HEK293 (cell line): ENCODE measurements around the gene MRNIP.

ENCODE experiments used
- CTCF ChIA-PET: fragments of 350-600 bp; formaldehyde crosslinking; extraction: SDS; loops from one replicate; lab custom pipeline; 2021; ENCODE audit warnings: antibody characterized with exemption; lab: Yijun Ruan, JAX
- POLR2A ChIA-PET: fragments of 300-600 bp; formaldehyde crosslinking; extraction: SDS; loops from one replicate; lab custom pipeline; 2020; ENCODE audit warnings: antibody characterized with exemption, inconsistent platforms; lab: Yijun Ruan, JAX
- H3K27ac ChIP-seq: fragments of 200-500 bp; sonication (Bioruptor generic); 2 replicates; pipeline ENCODE4 v1.5.1; 2014; ENCODE audit warnings: low read depth, low read length, control low read depth, inconsistent platforms; ENCODE audit errors: extremely low read depth
- H3K36me3 ChIP-seq, 2 experiments: fragments of 200-500 bp in 1 of 2; sonication (Bioruptor generic) in 1 of 2; 1 replicate in 1 of 2; 2 replicates in 1 of 2; pipeline ENCODE4 v1.5.1; 2014 to 2017; ENCODE audit warnings: inconsistent platforms in 2 of 2, low read length in 2 of 2; ENCODE audit not compliant: control insufficient read depth in 2 of 2, insufficient read depth in 1 of 2
- H3K4me1 ChIP-seq: fragments of 200-500 bp; sonication (Bioruptor generic); 2 replicates; pipeline ENCODE4 v1.5.1; 2014; ENCODE audit warnings: mild to moderate bottlenecking, low read length, inconsistent platforms; ENCODE audit not compliant: control insufficient read depth, insufficient read depth
- H3K4me3 ChIP-seq: 2 replicates; pipeline ENCODE4 v1.5.1; 2011; ENCODE audit warnings: low read depth, mild to moderate bottlenecking, control low read depth, low read length, moderate library complexity
- H3K9me3 ChIP-seq: fragments of 200-500 bp; sonication (Bioruptor generic); 2 replicates; pipeline ENCODE4 v1.5.1; 2014; ENCODE audit warnings: low read depth, low read length, inconsistent platforms; ENCODE audit not compliant: control insufficient read depth, insufficient read depth
- BCL11B ChIP-seq: fragments of 450-650 bp; formaldehyde crosslinking; IDR thresholded peaks from 2 replicates; pipeline ENCODE4 v1.5.1; 2016; ENCODE audit warnings: low read depth, missing biosample characterization, missing genetic modification characterization
- EGR2 ChIP-seq: fragments of 450-650 bp; formaldehyde crosslinking; IDR thresholded peaks from 2 replicates; pipeline ENCODE4 v1.5.1; 2016; ENCODE audit warnings: low read depth, missing biosample characterization, missing genetic modification characterization
- GFI1B ChIP-seq: fragments of 450-650 bp; formaldehyde crosslinking; IDR thresholded peaks from 2 replicates; pipeline ENCODE4 v1.5.1; 2016; ENCODE audit warnings: missing biosample characterization, missing genetic modification characterization
- HIC1 ChIP-seq: fragments of 450-650 bp; formaldehyde crosslinking; IDR thresholded peaks from 2 replicates; pipeline ENCODE4 v1.5.1; 2016; ENCODE audit warnings: missing biosample characterization, missing genetic modification characterization
- SALL2 ChIP-seq: fragments of 450-650 bp; formaldehyde crosslinking; IDR thresholded peaks from 2 replicates; pipeline ENCODE4 v1.5.0; 2017; ENCODE audit warnings: missing biosample characterization, mild to moderate bottlenecking, missing genetic modification characterization, borderline replicate concordance
- SCRT1 ChIP-seq: fragments of 450-650 bp; formaldehyde crosslinking; IDR thresholded peaks from 2 replicates; pipeline ENCODE4 v1.5.1; 2016; ENCODE audit warnings: missing biosample characterization, missing genetic modification characterization, borderline replicate concordance
- TCF7L2 ChIP-seq: IDR thresholded peaks from 2 replicates; pipeline ENCODE4 v1.6.1; 2011; ENCODE audit warnings: low read depth, mild to moderate bottlenecking, inconsistent platforms, low read length, moderate library complexity, borderline replicate concordance
- ZBTB17 ChIP-seq: fragments of 450-650 bp; formaldehyde crosslinking; IDR thresholded peaks from 2 replicates; pipeline ENCODE4 v1.5.1; 2016; ENCODE audit warnings: missing biosample characterization, missing genetic modification characterization
- ZBTB6 ChIP-seq: fragments of 450-650 bp; formaldehyde crosslinking; IDR thresholded peaks from 2 replicates; pipeline ENCODE4 v1.5.1; 2017; ENCODE audit warnings: missing biosample characterization, missing genetic modification characterization
- ZNF112 ChIP-seq: fragments of 450-650 bp; formaldehyde crosslinking; IDR thresholded peaks from 2 replicates; pipeline ENCODE4 v1.5.0; 2017; ENCODE audit warnings: missing biosample characterization, missing genetic modification characterization
- ZNF18 ChIP-seq: fragments of 450-650 bp; formaldehyde crosslinking; IDR thresholded peaks from 2 replicates; pipeline ENCODE4 v1.5.1; 2016; ENCODE audit warnings: missing biosample characterization, missing genetic modification characterization
- ZNF184 ChIP-seq: fragments of 450-650 bp; IDR thresholded peaks from 2 replicates; pipeline ENCODE4 v1.5.1; 2018; ENCODE audit warnings: missing biosample characterization, mild to moderate bottlenecking, missing genetic modification characterization
- ZNF248 ChIP-seq: fragments of 450-650 bp; formaldehyde crosslinking; IDR thresholded peaks from 2 replicates; pipeline ENCODE4 v1.5.1; 2017; ENCODE audit warnings: missing biosample characterization, missing genetic modification characterization
- ZNF26 ChIP-seq: fragments of 450-650 bp; formaldehyde crosslinking; IDR thresholded peaks from 2 replicates; pipeline ENCODE4 v1.5.1; 2016; ENCODE audit warnings: missing biosample characterization, missing genetic modification characterization
- ZNF398 ChIP-seq: fragments of 450-650 bp; formaldehyde crosslinking; IDR thresholded peaks from 2 replicates; pipeline ENCODE4 v1.5.1; 2017; ENCODE audit warnings: missing biosample characterization, missing genetic modification characterization
- ZNF48 ChIP-seq: fragments of 450-650 bp; formaldehyde crosslinking; IDR thresholded peaks from 2 replicates; pipeline ENCODE4 v1.5.1; 2016; ENCODE audit warnings: missing biosample characterization, missing genetic modification characterization
- ZNF513 ChIP-seq: fragments of 450-650 bp; IDR thresholded peaks from 2 replicates; pipeline ENCODE4 v1.5.1; 2018; ENCODE audit warnings: missing biosample characterization, missing genetic modification characterization
- ZNF549 ChIP-seq: fragments of 450-650 bp; IDR thresholded peaks from 2 replicates; pipeline ENCODE4 v1.5.1; 2018; ENCODE audit warnings: missing biosample characterization, missing genetic modification characterization, mild to moderate bottlenecking, inconsistent platforms, moderate library complexity
- ZNF560 ChIP-seq: fragments of 450-650 bp; formaldehyde crosslinking; IDR thresholded peaks from 2 replicates; pipeline ENCODE4 v1.5.1; 2017; ENCODE audit warnings: missing biosample characterization, missing genetic modification characterization, borderline replicate concordance
- ZNF621 ChIP-seq: fragments of 450-650 bp; formaldehyde crosslinking; IDR thresholded peaks from 2 replicates; pipeline ENCODE4 v1.5.1; 2017; ENCODE audit warnings: missing biosample characterization, missing genetic modification characterization
- ZNF624 ChIP-seq: fragments of 450-650 bp; formaldehyde crosslinking; IDR thresholded peaks from 2 replicates; pipeline ENCODE4 v1.5.1; 2017; ENCODE audit warnings: missing biosample characterization, missing genetic modification characterization
- ZNF645 ChIP-seq: fragments of 450-650 bp; formaldehyde crosslinking; IDR thresholded peaks from 2 replicates; pipeline ENCODE4; 2016; ENCODE audit warnings: missing biosample characterization, missing genetic modification characterization
- ZNF792 ChIP-seq: fragments of 450-650 bp; formaldehyde crosslinking; IDR thresholded peaks from 2 replicates; pipeline ENCODE4 v1.5.1; 2016; ENCODE audit warnings: missing biosample characterization, missing genetic modification characterization
- ZNF843 ChIP-seq: fragments of 450-650 bp; formaldehyde crosslinking; IDR thresholded peaks from 2 replicates; pipeline ENCODE4 v1.5.1; 2016; ENCODE audit warnings: missing biosample characterization, missing genetic modification characterization

MRNIP gene

GRCh38 chr5:179815491-179816249, 42.9 kb downstream of the MRNIP start:
- POLR2A ChIA-PET = no interaction called here
- CTCF ChIA-PET = interaction anchor here (0.6 kb wide), 1 partner anchor 11 kb away, joined by 3 read pairs; no protein-coding TSS in a partner anchor
- TF ChIP-seq SCRT1 (tag by site-specific recombination) (no peak), BCL11B (tag by site-specific recombination) (no peak), EGR2 (tag by site-specific recombination) (no peak), ZNF184 (no peak), SALL2 (tag by site-specific recombination) (no peak), ZBTB6 (tag by site-specific recombination) (no peak), GFI1B (tag by site-specific recombination) (no peak), ZNF624 (tag by site-specific recombination) (no peak), HIC1 (tag by site-specific recombination) (no peak), ZNF792 (tag by site-specific recombination) (no peak), ZNF513 (tag by site-specific recombination) (no peak), ZNF645 (tag by site-specific recombination) (no peak), ZBTB17 (no peak), ZNF398 (tag by site-specific recombination) (no peak), ZNF112 (no peak), ZNF248 (tag by site-specific recombination) (no peak)
- Histone ChIP-seq H3K27ac (no peak overlapping the region), H3K9me3 (no peaks in the 10 kb centered on the region), H3K36me3 (peaks cover 5 to 47% of the 10 kb centered on the region in 2 experiments; a peak in 2 of 3 replicates), H3K4me3 (no peak overlapping the region), H3K4me1 (peaks cover 14% of the 10 kb centered on the region)

- Histone ChIP-seq H3K27ac (no peak overlapping the region), H3K9me3 (no peaks in the 10 kb centered on the region), H3K4me1 (peaks cover 2% of the 10 kb centered on the region; the same call in 1 of the 2 replicates), H3K4me3 (no peak overlapping the region), H3K36me3 (peaks cover 5 to 47% of the 10 kb centered on the region in 2 experiments; a peak in 2 of 3 replicates)
- CTCF ChIA-PET = interaction anchor here (0.8 kb wide), 1 partner anchor 51 kb away, joined by 5 read pairs; no protein-coding TSS in a partner anchor
- POLR2A ChIA-PET = no interaction called here
- TF ChIP-seq ZNF843 (tag by site-specific recombination) (no peak), ZNF26 (tag by site-specific recombination) (no peak), TCF7L2 (no peak), ZNF48 (tag by site-specific recombination) (no peak), ZNF560 (no peak), ZNF621 (tag by site-specific recombination) (no peak), ZNF549 (tag by site-specific recombination) (no peak), ZNF18 (tag by site-specific recombination) (no peak), ZBTB17 (no peak)
These were observed 44.5 kb downstream of the MRNIP start for GRCh38 chr5:179814090-179814489.
